Mammary epithelial cell (primary cell): Measurements from ENCODE around the gene TTLL9.

Experiments used
- CTCF ChIP-seq, 2 donors: IDR thresholded peaks in 1 of 2; conservative IDR thresholded peaks in 1 of 2; 2 replicates each; pipeline ENCODE4 v1.5.1; 2011 to 2012; ENCODE audit warnings: inconsistent platforms in 2 of 2, low read length in 2 of 2, mild to moderate bottlenecking in 2 of 2, control low read depth in 1 of 2, low read depth in 1 of 2; ENCODE audit not compliant: insufficient read depth in 1 of 2; ENCODE audit errors: extremely low read depth in 1 of 2
- EZH2 ChIP-seq: IDR thresholded peaks from 2 replicates; pipeline ENCODE4 v1.6.1; 2012; ENCODE audit warnings: low read length, inconsistent platforms, borderline replicate concordance

GRCh38 chr20:31833931-31834521 lies 36.4 kb upstream of the TTLL9 start:
- TF ChIP-seq EZH2 (no peak), CTCF (conservative IDR thresholded peaks at IDR 0.05 in 1 of 2, IDR thresholded peaks at IDR 0.05 in 1 of 2; ENCODE audit: extremely low read depth in 1 of 2, insufficient read depth in 1 of 2, low read depth in 1 of 2, low read length in 2 of 2) (no peak)
